ENCODE measurements around the gene PHYKPL. TPM values are rescaled to one million over a fixed set of nuclear protein-coding genes. Genes with fewer than 3 reads are reported as not detected.
"Not testable (repeated sequence)": the region's sequence is repeated elsewhere in the genome, so short reads cannot be mapped to it uniquely, and the experiment has no call there.

PHYKPL gene
- total RNA-seq, 2 donors from 2014 or later = 43.4 to 135 TPM

GRCh38 chr5:178201927-178202235 lies 30.7 kb downstream of the PHYKPL start:
- Histone ChIP-seq H3K27me3 (replicated peaks; ENCODE audit: insufficient read depth) (no peaks in the 10 kb centered on the region), H3K36me3 (no peaks in the 10 kb centered on the region), H3K4me1 (replicated peaks) (peaks cover 11% of the 10 kb centered on the region), H3K4me3 (no peak overlapping the region), H3K27ac (no peak overlapping the region), H3K9me3 (no peaks in the 10 kb centered on the region)
- intact Hi-C loops (cut with DNase I) = no loop called here
- TF ChIP-seq POLR2AphosphoS5 (IDR thresholded peaks at IDR 0.05) (no peak), CTCF (IDR thresholded peaks at IDR 0.05) (no peak), POLR2A (IDR thresholded peaks at IDR 0.05) (no peak)
- no peak for DNase-seq (ENCODE audit: low spot score)
- 51% methylated on average over 2 of the region's 2 CpGs for WGBS

GRCh38 chr5:178201221-178201926 lies 31.2 kb downstream of the PHYKPL start:
- DNase-seq (ENCODE audit: low spot score) = no peak
- Histone ChIP-seq H3K4me1 (replicated peaks) (peaks cover 6% of the 10 kb centered on the region), H3K36me3 (no peaks in the 10 kb centered on the region), H3K4me3 (no peak overlapping the region), H3K9me3 (no peaks in the 10 kb centered on the region), H3K27ac (no peak overlapping the region), H3K27me3 (replicated peaks; ENCODE audit: insufficient read depth) (no peaks in the 10 kb centered on the region)
- intact Hi-C loops (cut with DNase I) = no loop called here
- 86% methylated on average over 14 of the region's 14 CpGs for WGBS
- TF ChIP-seq POLR2A (IDR thresholded peaks at IDR 0.05) (no peak), POLR2AphosphoS5 (IDR thresholded peaks at IDR 0.05) (no peak), CTCF (IDR thresholded peaks at IDR 0.05) (no peak)

GRCh38 chr5:178199581-178200434 lies 32.8 kb downstream of the PHYKPL start:
- intact Hi-C loops (cut with DNase I) = no loop called here
- Histone ChIP-seq H3K4me3 (no peak overlapping the region), H3K4me1 (replicated peaks) (no peaks in the 10 kb centered on the region), H3K9me3 (no peaks in the 10 kb centered on the region), H3K27me3 (replicated peaks; ENCODE audit: insufficient read depth) (no peaks in the 10 kb centered on the region), H3K36me3 (no peaks in the 10 kb centered on the region), H3K27ac (no peak overlapping the region)
- DNase-seq (ENCODE audit: low spot score) = peak; percentile 57
- 48% methylated on average over 12 of the region's 12 CpGs for WGBS
- TF ChIP-seq POLR2A (IDR thresholded peaks at IDR 0.05) (no peak), POLR2AphosphoS5 (IDR thresholded peaks at IDR 0.05) (peak; percentile 23)

GRCh38 chr5:178198706-178199105 lies 33.9 kb downstream of the PHYKPL start:
- Histone ChIP-seq H3K4me1 (replicated peaks) (no peaks in the 10 kb centered on the region), H3K9me3 (no peaks in the 10 kb centered on the region), H3K36me3 (no peaks in the 10 kb centered on the region), H3K27ac (no peak overlapping the region), H3K27me3 (replicated peaks; ENCODE audit: insufficient read depth) (no peaks in the 10 kb centered on the region), H3K4me3 (no peak overlapping the region)
- intact Hi-C loops (cut with DNase I) = no loop called here
- TF ChIP-seq CTCF (IDR thresholded peaks at IDR 0.05) = no peak
- TF ChIP-seq POLR2A (IDR thresholded peaks at IDR 0.05) = no peak
- no peak for DNase-seq (ENCODE audit: low spot score)
- WGBS = 82% methylated on average over 11 of the region's 11 CpGs

- H3K36me3 ChIP-seq; H3K27ac ChIP-seq; H3K9me3 ChIP-seq; H3K4me3 ChIP-seq; DNase-seq (ENCODE audit: low spot score); intact Hi-C loops (cut with DNase I); H3K4me1 ChIP-seq (replicated peaks); H3K27me3 ChIP-seq (replicated peaks; ENCODE audit: insufficient read depth): not testable (repeated sequence)
- WGBS = 85% methylated on average over 11 of the region's 11 CpGs
Observed at GRCh38 chr5:178198151-178198550, 34.5 kb downstream of the PHYKPL start.

Measured in prostate gland (tissue), 2 donors.